GM21786 (cell line): ENCODE measurements around the gene PLN.

Experiments
- ATAC-seq: cut with Tn5 transposase; IDR thresholded peaks from one replicate; pipeline ENCODE4 v1.9.1; 2021; ENCODE audit not compliant: unreplicated experiment

PLN gene

DNA sequence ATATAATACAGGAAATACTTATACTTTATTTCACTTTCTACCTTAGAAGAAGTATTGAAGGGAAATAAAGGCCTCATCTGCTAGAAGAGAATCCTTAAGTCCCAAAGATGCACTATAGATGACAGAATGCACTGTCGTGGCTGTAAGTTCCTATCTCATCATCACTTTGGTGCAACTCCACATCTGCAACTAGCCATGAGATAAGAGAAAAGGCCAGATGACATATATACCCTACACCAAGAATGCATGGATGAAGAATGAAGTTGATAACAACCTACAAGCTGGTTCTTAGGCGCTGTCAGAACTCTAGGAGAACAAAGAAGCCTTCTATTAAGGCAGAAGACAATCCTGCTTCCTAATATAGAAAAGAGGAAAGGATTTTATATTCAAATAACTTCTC is 11.6 kb upstream of the PLN start:
- ATAC-seq, result no peak

DNA sequence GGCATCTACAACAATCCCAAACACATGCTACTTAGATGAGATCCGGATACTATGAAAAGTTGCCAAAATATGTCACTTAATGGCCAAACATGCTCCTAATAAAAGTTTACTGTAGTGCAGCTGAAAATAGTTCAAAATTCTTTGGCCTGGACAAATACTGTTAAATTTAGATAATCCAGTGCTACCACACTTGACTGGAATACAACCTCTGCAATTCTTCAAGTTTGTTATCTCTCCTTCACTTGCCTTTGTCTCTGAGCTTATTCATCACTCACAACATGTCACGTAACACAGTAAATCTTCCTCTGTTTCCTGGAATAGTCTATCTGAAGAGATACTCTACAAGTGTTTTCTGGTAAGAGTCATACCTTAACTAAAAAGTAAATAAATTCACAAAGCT is 10.5 kb upstream of the PLN start:
- ATAC-seq, result no peak

DNA sequence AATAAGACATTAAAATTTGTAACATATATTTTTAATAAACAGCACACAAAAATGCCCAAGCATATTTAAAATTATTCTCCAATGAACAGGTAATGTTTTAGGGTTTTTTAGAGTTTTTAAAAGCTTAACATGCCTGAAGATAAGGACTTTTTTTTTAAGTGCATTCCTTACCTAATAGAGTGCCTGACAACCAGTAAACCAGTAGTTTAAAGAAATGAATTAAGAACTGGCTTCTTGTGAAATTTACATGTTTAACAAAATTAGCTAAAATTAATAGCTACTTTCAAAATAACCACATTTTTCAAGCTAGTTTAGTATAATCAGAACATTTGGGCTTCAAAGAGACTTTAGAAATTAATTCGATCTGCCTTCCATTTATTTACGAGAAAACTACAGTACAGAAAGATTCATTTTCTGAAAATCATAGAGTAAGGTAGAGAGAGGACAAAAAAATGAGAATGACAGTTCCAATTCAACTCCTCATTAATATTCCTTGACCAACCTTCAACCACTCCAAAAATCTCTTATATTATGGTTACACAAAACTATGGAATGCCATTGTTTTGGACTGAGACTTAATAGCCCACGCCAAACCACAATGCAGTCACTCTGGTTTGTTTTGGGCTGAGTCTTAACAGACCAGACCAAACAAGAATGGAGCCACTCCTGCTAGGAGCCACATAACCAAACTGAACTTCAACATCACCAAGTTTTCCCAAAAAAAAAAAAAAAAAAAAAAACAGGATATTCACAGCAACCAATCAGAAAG is 5.7 kb upstream of the PLN start:
- no peak for ATAC-seq

DNA sequence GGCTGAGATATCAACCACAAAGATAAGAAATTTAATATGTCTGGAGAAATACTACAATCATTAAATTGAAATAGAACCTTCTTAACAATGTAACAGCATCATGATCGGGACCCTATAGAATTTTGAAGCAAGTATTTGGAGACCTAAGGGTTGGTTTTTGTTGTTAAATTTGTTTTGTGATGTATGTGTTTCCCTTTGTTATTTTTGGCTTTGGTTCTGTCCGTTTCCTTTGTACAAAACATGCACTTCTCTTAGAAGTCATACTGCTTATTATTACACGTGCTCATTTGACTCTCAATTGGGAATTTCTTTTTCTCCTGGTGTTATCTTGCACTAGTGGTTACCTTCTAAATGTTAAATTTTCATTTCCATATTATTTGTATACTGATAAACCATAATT is 4.0 kb upstream of the PLN start:
- no peak for ATAC-seq

DNA sequence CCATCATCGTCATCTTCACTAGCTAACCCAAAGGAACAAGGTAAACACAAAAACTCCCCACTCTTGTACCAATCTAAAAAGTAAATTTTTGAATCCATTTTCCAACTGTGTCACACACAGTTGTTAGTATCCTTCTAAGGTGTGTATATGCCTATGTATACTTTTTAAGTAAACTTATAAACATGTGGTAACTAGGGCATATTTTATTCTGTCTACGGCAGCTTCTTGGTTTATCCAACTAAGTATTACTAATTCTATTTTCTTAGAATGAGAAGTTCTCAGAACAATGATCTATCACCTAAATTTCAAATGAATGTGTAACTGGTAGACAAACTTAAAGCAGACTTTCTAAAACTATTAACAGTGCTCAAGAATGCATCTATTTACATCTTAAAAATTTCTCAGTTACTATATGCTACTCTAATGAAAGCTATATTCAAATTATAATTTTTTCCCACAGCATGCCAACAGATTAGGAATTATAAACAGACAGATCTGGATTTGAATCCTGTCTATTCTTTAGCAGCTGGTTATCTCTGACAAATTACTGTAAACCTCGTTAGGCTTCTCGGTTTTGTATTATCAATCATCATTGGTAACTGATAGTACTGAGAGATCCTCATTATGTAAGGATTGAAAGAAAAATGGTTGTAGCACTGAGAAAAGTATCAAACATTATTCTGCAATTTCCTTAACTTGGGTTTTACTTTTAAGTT is 1.8 kb upstream of the PLN start:
- no peak for ATAC-seq

DNA sequence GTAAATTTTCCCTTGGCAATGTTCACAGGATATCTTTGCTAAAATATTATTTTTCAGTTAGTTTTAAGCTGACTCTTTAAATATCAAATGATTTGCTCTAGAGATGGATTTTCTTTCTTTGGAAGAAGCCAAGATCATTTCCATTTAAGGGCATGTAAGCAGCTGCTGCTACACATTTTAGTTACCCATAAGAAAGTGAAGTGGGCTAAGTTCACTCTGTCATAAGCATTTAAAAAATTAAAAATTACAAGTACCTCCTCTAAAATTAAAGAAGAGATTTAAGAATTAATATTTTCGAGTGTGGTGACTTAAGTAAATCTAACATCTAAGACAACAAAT is 1.2 kb upstream of the PLN start:
- ATAC-seq, result no peak

DNA sequence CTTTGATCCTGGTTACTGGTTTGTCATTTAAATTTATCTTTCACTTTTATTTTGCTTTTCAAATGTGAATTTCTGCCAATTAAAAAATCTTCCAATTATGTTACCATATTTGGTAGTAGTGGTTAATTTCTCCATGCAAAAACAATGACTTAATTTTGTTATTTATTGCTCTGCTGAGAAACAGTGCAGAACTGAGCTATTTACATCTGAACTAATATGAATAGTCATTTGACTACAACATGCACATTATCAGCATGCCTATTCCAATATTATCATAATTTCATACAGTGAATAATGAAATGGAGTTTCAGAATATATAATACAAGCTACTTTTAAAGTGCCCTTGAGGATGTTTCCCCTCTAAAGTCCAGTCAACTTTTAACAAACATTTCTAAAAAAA is 517 bp downstream of the PLN start:
- ATAC-seq, result no peak

DNA sequence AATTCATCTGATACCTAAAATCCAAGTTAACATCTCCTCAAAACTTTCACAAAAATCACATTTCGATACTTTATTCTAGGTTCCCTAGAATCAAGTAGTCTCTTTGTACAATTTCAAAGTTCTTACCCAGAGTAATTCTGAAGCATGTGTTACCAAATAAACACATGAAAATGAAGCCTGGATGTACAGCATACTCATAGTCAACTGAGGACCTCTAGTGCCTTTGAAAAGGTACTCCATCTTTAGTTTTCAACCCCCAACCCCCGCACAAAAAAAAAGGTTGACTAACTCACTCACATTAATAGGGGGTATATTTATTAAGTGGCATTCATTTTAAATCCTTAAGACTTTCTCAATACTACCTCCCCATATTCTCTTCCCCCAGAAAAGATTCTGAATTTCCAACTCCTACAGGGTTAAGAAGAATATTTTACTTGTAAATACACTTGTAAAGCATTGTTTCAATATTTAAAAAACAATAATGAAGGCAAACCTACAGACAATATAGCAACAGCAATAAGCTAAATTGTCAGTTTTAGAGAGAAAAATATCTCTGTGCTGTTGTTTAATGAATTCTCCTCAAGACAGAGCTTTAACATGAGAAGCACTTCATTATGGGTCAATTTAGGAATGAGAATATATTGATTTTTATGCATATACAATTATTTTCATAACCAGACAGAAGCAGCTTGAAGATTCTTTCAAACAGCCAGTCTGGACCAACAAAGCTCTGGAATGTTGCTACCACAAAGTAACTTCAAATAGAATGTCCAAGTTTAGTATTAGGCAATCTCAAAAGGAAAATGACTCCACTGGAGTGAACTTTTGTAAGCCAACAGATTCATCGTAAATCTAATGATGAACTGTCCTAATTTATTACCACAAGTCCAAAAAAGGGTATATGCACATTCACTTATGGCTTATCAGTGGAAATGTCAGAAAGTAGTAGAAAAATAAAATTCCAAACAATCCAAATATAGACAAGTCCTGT is 3.3 kb downstream of the PLN start:
- ATAC-seq, result peak; percentile 98

DNA sequence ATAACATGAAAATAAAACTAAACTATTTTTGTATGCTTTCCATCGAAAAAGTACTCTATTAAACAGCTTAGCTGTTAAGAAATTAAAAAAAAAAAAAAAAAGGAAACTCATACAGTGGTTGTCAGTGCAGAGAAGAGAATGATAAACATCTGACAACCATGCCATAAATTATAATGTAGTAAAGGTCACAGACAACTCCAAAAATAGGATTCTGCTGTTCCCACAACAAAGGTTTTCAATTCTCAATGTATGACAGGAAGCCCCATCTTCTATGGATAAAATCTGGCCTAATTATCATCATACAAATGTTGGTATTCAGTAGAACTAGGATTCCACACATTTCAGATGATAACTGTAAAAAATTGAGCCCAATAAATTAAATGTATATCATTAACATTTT is 5.0 kb downstream of the PLN start:
- no peak for ATAC-seq

DNA sequence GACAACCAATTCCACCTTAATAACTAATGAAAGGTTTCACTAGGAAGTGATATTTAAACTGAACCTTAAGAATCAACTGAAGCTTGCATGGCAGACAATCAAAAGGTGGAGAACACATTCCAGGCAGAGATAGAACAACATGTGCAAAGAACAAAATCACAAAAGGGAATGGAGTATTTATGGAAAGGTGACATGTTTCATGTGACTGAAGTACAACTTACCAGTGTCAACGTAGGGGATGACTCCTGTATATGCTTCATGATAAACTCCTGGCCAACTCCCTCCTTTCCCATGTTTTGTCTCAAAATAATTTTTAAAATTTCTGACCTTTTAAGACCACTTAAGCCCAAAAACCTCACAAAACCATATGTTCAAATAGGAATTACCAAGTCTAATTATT is 6.6 kb downstream of the PLN start:
- no peak for ATAC-seq

DNA sequence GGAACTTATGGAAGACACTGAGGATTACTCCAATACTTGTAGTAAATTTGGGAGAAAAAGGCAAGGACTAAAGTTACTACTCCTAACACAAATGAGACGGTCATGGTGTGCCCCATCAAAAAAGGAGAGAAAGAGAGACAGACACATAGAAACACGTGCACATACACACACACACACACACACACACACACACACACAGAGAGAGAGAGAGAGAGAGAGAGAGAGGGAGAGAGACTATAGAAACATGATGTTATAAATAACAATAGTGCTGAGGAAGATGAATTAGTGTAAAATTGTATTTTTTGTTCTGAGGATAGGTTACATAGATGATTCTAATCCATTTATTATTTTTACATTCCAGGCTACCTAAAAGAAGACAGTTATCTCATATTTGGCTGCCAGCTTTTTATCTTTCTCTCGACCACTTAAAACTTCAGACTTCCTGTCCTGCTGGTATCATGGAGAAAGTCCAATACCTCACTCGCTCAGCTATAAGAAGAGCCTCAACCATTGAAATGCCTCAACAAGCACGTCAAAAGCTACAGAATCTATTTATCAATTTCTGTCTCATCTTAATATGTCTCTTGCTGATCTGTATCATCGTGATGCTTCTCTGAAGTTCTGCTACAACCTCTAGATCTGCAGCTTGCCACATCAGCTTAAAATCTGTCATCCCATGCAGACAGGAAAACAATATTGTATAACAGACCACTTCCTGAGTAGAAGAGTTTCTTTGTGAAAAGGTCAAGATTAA is 10.5 kb downstream of the PLN start:
- ATAC-seq, result peak; percentile 66

DNA sequence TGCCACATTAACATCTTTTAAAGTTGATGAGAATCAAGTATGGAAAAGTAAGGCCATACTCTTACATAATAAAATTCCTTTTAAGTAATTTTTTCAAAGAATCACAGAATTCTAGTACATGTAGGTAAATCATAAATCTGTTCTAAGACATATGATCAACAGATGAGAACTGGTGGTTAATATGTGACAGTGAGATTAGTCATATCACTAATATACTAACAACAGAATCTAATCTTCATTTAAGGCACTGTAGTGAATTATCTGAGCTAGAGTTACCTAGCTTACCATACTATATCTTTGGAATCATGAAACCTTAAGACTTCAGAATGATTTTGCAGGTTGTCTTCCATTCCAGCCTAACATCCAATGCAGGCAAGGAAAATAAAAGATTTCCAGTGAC is 11.6 kb downstream of the PLN start:
- no peak for ATAC-seq

DNA sequence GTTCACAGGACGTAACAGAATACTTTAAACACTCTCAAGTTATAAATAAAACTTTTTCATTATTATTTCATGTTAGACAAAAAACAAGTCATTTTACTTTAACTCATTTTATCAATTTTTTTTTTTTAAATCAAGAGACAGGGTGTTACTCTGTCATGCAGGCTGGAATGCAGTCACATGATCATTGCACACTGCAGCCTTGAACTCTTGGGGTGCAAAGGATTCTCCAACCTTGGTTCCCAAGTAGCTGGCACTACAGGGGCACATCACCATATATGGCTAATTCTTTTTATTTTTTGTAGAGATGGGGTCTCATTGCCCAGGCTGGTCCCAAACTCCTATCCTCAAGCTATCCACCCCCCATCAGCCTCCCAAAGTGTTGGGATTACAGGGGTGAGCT is 14.2 kb downstream of the PLN start:
- ATAC-seq, result no peak

DNA sequence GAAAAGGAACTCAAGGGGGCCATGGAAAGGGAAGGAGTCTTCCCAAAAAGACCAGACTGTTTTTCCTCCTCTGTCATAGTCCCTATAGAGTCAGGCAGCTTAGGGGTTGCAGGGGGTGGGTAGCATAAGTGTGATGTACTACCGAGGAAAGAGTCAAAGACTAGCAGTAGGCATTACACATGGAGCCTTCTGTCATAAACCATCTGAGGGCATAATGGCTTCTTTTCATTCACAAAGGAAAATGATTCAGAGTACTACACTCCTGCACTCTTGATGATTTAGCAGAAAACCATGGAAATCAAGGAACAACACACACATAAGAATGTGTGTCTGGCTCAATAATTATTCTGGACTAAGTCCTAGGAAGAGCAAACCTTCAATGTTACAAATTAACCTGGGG is 14.9 kb downstream of the PLN start:
- ATAC-seq, result no peak

DNA sequence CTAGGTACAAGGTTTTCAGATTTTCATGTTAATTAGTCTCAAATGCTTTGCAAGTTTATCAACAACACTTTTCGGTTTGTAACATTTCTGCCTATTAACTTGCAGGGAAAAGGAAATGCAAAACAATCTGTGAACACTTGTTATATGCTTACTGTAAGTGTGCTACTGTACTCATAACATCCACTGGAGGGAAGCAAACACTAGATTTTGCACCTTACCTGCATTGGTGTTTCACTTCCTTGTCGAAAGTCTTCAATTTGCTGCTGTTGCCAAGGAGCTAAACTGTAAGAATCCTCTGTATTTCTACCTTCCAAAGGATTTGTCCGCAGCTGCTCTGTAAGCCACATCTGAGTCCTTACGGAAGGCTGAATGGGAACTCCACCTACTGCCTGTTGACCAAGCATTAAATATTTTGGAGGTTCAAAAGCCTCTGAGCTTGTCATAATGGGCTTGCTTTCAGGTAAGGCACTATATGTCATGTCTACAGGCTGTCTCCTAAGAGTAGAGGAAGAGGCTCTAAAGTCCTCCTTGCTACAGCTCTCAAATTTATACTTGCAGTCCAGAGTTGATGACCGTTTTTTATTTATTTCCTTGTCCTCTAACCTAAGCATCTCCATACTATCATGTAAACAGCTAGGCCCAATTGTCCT is 17.3 kb downstream of the PLN start:
- peak; percentile 100 for ATAC-seq

DNA sequence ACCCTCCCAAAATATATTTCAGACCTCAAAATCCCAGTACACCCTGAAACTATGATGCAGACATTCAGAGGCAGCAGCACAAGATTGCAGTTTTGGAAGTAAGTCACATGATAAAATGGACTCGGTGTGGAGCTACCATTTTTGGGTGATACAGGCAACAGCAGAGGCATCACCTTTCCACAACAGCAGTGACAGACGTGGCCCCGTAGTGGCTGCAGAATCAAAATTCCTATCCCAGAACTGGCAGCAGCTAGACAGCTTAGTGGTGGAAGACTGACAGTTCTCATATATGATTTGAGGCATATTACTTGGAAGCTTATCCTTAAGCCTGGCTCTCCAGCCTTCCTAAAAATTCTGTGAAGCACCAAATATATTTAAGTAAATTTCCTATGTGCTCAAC is 19.9 kb downstream of the PLN start:
- ATAC-seq, result no peak

DNA sequence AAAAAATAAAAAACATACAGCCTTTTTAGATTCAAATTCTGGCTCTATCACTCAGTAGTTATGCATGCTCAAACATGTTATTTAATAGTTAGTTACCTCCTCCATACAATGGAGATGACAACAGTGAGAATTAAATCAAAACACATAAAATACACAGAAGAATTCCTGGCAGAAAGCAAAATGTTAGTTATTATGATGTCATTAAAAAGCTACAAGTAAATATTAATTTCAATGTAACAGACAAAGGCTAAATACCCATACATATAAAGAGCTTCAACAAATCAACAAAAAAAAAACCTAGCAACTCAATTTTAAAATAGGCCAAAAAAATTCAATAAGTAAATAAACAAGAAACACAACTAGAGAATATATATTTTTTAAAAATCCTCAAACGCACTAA is 21.4 kb downstream of the PLN start:
- no peak for ATAC-seq

DNA sequence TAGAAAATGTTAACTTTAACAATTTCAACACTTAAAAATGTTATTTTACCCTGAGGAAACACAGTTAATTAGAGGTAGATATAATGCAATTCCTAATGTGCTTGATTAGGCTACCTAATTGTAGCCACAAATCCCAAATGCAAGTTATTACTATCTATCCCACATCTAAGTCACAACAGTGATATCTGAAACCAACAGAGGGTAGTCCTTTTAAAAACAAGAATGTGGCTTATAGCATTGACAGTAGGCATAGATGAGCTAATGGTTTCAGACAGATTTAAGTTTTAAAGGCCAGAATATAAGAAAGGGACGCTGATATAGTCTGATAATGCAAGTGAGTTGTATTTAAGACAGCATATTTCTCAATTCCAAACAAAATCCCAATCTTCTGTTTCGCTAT is 23.0 kb downstream of the PLN start:
- no peak for ATAC-seq

DNA sequence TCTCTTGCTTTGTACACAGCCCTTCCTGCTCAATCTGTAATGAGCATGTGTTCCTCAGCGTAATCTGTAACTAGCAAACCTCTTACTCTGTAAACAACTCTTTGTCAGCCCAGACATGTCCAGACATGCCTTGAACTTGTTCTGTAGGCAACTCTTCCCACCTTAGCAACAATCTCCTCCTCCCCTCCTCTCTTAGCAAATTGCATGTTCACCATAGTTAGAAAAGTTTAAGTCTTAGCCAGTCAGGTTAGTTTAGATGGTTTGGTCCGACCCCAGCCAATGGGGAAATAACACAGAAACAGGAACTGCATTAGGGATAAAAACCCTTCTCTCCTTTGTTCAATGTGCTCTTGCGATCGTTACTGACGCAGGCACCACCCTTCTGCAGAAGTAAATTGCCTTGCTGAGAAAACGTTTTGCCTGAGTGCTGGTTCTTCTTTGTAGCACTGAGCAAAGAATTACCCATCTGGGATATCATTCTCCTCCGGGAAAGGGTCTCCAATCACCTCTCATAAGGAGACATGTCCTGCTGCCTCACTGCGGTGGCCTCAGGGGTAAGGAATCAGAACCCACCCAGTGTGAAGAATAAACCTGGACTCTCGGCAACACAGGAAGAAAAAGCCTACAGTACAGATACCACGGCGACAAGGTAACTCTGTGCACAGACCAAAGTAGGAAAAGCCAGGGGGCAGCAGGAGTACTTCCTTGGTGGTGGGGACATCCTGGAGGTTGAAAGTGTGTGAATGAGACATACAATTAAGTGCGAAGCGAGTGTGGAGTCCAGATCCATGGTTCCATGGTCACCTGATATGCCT is 26.2 kb downstream of the PLN start:
- ATAC-seq, result no peak

DNA sequence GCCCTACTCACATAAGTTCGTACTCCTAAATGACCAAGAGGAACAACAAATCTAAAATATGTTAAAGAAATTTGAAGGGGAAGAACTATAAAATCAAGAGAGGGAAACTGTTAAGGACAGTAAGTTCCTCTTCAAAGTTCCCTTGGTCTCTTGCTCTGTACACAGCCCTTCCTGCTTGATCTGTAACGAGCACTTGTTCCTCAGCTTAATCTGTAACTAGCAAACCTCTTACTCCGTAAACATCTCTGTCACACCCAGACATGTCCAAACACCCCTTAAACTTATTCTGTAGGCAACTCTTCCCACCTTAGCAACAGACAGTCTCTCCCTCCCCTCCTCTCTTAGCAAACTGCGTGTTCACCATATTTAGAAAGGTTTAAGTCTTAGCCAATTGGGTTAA is 29.9 kb downstream of the PLN start:
- no peak for ATAC-seq
